Liver (tissue), 9 donors: ENCODE results near the gene CACNA1C. TPM values are rescaled to one million over a fixed set of nuclear protein-coding genes. Genes with fewer than 3 reads are reported as not detected.

Experiments used
- DNase-seq: peaks from one replicate; pipeline ENCODE4 v3.0.0-alpha.2; 2017; ENCODE audit warnings: low spot score
- H3K27ac ChIP-seq, 2 donors: one replicate each; pipeline ENCODE4 v1.7.0; 2013; ENCODE audit warnings: inconsistent platforms in 2 of 2, low read length in 2 of 2, control low read depth in 1 of 2, low read depth in 1 of 2, mild to moderate bottlenecking in 1 of 2
- H3K27me3 ChIP-seq, 4 donors: one replicate each; pipeline versions ENCODE4 v1.6.1 to v1.7.0; 2013; ENCODE audit warnings: low read length in 3 of 4, inconsistent platforms in 1 of 4, mild to moderate bottlenecking in 1 of 4, moderate library complexity in 1 of 4; ENCODE audit not compliant: control insufficient read depth in 4 of 4, insufficient read depth in 4 of 4
- H3K36me3 ChIP-seq, 4 donors: one replicate each; pipeline versions ENCODE4 v1.6.1 to v1.7.0; 2013; ENCODE audit warnings: low read length in 3 of 4, mild to moderate bottlenecking in 3 of 4, low read depth in 1 of 4, moderate library complexity in 1 of 4; ENCODE audit not compliant: control insufficient read depth in 4 of 4, insufficient read depth in 3 of 4
- H3K4me1 ChIP-seq, 4 donors: one replicate each; pipeline versions ENCODE4 v1.6.1 to v1.7.0; 2013; ENCODE audit warnings: low read length in 3 of 4, mild to moderate bottlenecking in 3 of 4, moderate library complexity in 1 of 4; ENCODE audit not compliant: control insufficient read depth in 4 of 4, insufficient read depth in 4 of 4
- H3K4me3 ChIP-seq, 3 donors: one replicate each; pipeline versions ENCODE4 v1.6.1 to v1.7.0; 2013; ENCODE audit warnings: low read length in 3 of 3, control low read depth in 1 of 3, low read depth in 1 of 3, mild to moderate bottlenecking in 1 of 3
- H3K9ac ChIP-seq, 2 donors: one replicate each; pipeline ENCODE4 v1.7.0; 2013; ENCODE audit warnings: low read length in 2 of 2, mild to moderate bottlenecking in 2 of 2, moderate library complexity in 2 of 2, control low read depth in 1 of 2, low read depth in 1 of 2
- H3K9me3 ChIP-seq, 4 donors: one replicate each; pipeline versions ENCODE4 v1.6.1 to v1.7.0; 2013; ENCODE audit warnings: low read length in 3 of 4; ENCODE audit not compliant: control insufficient read depth in 4 of 4
- ATF3 ChIP-seq: IDR thresholded peaks from 2 replicates; pipeline ENCODE4 v1.6.1; 2016; ENCODE audit warnings: antibody characterized with exemption
- EGR1 ChIP-seq, 2 donors: IDR thresholded peaks; 2 replicates each; pipeline ENCODE4 v1.6.1; 2016 to 2018; ENCODE audit warnings: antibody characterized with exemption in 2 of 2, low read depth in 2 of 2
- FOXA1 ChIP-seq: IDR thresholded peaks from 2 replicates; pipeline ENCODE4 v1.6.1; 2016; ENCODE audit warnings: antibody characterized with exemption
- HNF4A ChIP-seq, 2 donors: conservative IDR thresholded peaks; 2 replicates each; pipeline ENCODE4 v1.6.1; 2016; ENCODE audit warnings: antibody characterized with exemption in 2 of 2, mild to moderate bottlenecking in 2 of 2
- HNF4G ChIP-seq: IDR thresholded peaks from 2 replicates; pipeline ENCODE4 v1.6.1; 2016; ENCODE audit warnings: antibody characterized with exemption
- JUND ChIP-seq, 2 donors: IDR thresholded peaks; 2 replicates each; pipeline ENCODE4 v1.6.1; 2016; ENCODE audit warnings: antibody characterized with exemption in 2 of 2
- MAX ChIP-seq: IDR thresholded peaks from 2 replicates; pipeline ENCODE4 v1.6.1; 2016; ENCODE audit warnings: antibody characterized with exemption
- NR2F2 ChIP-seq: IDR thresholded peaks from 2 replicates; pipeline ENCODE4 v1.6.1; 2016; ENCODE audit warnings: antibody characterized with exemption
- RAD21 ChIP-seq, 2 donors: IDR thresholded peaks; 2 replicates each; pipeline ENCODE4 v1.6.1; 2016; ENCODE audit warnings: antibody characterized with exemption in 2 of 2, mild to moderate bottlenecking in 2 of 2
- RXRA ChIP-seq, 2 donors: IDR thresholded peaks; 2 replicates each; pipeline ENCODE4 v1.6.1; 2017 to 2018; ENCODE audit warnings: antibody characterized with exemption in 2 of 2, mild to moderate bottlenecking in 1 of 2
- SP1 ChIP-seq: IDR thresholded peaks from 2 replicates; pipeline ENCODE4 v1.6.1; 2018; ENCODE audit warnings: antibody characterized with exemption, mild to moderate bottlenecking
- TAF1 ChIP-seq: conservative IDR thresholded peaks from 2 replicates; pipeline ENCODE4 v1.6.1; 2016; ENCODE audit warnings: antibody characterized with exemption, mild to moderate bottlenecking
- YY1 ChIP-seq: IDR thresholded peaks from 2 replicates; pipeline ENCODE4 v1.6.1; 2016; ENCODE audit warnings: antibody characterized with exemption, mild to moderate bottlenecking
- WGBS: extraction: QIAGEN DNeasy Blood & Tissue Kit; methylation state at CpG from one replicate; pipeline ENCODE4 v1.1.7; 2013; 5-methylcytosine and 5-hydroxymethylcytosine counted together
- polyA plus RNA-seq, 2 donors: library from polyadenylated mRNA; stranded (reverse) in 1 of 2; unstranded in 1 of 2; fragments of 200-250 nt in 1 of 2; fragments of >200 nt in 1 of 2; fragmentation: Nextera tagmentation in 1 of 2; extraction: Ambion mirVana in 1 of 2; gene quantifications; one replicate each; pipeline versions ENCODE4 v1.2.1 to v1.2.3, GENCODE V29; 2013 to 2015
- total RNA-seq, 2 donors: library from RNA; depleted of rRNA; stranded (reverse); fragments of >200 nt; gene quantifications; one replicate each; pipeline ENCODE4 v1.2.3, GENCODE V29; 2014
- TF ChIP-seq, protein P1 (sequence below): IDR thresholded peaks from 2 replicates; pipeline ENCODE4 v1.6.1; 2016; ENCODE audit warnings: antibody characterized with exemption
- TF ChIP-seq, protein P2 (sequence below): fragments of 150-350 bp; IDR thresholded peaks from 2 replicates; pipeline ENCODE4 v1.5.1; 2017; ENCODE audit warnings: improper control_type of control experiment, low read depth, low read length; ENCODE audit not compliant: missing input control
- TF ChIP-seq, protein P3 (sequence below): IDR thresholded peaks from 2 replicates; pipeline ENCODE4 v1.6.1; 2016; ENCODE audit warnings: antibody characterized with exemption, mild to moderate bottlenecking
- donor health status: healthy.
- donor health status: healthy.
- donor health status: healthy.
- donor health status: healthy.
- donor health status: healthy.

Gene CACNA1C
- total and polyA plus RNA-seq, 4 donors: 0.23 to 1.9 (median 0.41) TPM

DNA sequence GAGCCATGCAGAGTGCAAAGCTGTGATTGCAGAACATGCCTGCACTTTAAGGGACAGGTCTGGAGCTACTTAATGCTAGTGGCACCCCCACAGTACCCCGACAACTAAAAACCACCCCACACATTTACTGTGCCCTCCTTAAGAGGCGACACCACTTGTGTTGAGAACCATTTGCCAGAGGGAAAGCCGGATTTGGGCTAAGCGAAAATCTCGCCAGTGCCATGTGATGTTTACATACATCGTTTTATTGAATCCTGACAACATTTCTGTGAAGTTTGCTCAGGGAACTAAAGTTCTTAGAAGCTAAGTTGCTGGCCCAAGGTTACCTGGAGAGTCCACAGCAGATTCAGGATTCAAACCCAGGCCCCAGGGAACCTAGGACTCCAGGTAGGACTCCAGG is 623.0 kb downstream of the CACNA1C start:
- TF ChIP-seq MAX: no peak
- TF ChIP-seq, protein P1, sequence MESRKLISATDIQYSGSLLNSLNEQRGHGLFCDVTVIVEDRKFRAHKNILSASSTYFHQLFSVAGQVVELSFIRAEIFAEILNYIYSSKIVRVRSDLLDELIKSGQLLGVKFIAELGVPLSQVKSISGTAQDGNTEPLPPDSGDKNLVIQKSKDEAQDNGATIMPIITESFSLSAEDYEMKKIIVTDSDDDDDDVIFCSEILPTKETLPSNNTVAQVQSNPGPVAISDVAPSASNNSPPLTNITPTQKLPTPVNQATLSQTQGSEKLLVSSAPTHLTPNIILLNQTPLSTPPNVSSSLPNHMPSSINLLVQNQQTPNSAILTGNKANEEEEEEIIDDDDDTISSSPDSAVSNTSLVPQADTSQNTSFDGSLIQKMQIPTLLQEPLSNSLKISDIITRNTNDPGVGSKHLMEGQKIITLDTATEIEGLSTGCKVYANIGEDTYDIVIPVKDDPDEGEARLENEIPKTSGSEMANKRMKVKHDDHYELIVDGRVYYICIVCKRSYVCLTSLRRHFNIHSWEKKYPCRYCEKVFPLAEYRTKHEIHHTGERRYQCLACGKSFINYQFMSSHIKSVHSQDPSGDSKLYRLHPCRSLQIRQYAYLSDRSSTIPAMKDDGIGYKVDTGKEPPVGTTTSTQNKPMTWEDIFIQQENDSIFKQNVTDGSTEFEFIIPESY: no peak
- TF ChIP-seq YY1: no peak
- TF ChIP-seq FOXA1: no peak
- TF ChIP-seq JUND (IDR thresholded peaks at IDR 0.05): no peak
- Histone ChIP-seq H3K4me1 (no peaks in the 10 kb centered on the region), H3K9ac (no peak overlapping the region), H3K27me3 (no peaks in the 10 kb centered on the region), H3K4me3 (no peak overlapping the region), H3K27ac (no peak overlapping the region), H3K9me3 (no peaks in the 10 kb centered on the region), H3K36me3 (no peaks in the 10 kb centered on the region)
- WGBS: 70% methylated on average over 6 of the region's 6 CpGs
- no peak for DNase-seq

DNA sequence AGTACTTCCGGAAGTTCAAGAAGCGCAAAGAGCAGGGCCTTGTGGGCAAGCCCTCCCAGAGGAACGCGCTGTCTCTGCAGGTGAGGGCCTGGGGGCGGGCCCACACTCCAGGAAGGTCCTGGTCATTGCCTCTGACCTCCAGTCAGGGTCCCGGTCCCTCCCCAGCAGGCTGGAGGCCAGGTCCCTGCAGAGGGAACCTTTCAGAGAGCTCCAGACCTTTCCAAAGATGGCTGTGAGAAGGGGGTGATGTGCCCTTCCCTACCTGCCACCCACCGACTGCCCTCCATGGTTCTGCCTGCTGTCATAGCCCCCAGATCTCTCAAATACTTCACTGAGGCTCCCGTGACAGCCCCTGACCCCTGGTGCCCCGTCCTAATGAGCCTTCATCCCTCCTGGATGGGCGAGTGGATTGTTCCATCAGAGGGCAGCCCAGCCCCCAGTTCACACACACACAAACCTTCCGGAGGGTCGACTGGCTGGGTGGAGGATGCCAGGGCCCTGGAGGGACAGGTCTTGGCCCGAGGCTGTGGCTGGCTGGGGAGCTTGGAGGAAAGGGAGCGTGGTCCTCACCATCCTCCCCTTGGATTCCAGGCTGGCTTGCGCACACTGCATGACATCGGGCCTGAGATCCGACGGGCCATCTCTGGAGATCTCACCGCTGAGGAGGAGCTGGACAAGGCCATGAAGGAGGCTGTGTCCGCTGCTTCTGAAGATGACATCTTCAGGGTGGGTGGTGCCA is 624.5 kb downstream of the CACNA1C start:
- H3K4me3 ChIP-seq: no peak overlapping the region
- H3K36me3 ChIP-seq: no peaks in the 10 kb centered on the region
- TF ChIP-seq, protein P1: no peak
- TF ChIP-seq YY1 (no peak), HNF4A (conservative IDR thresholded peaks at IDR 0.05) (no peak), EGR1 (IDR thresholded peaks at IDR 0.05; ENCODE audit: low read depth in 2 of 2) (no peak), JUND (IDR thresholded peaks at IDR 0.05) (no peak), RXRA (IDR thresholded peaks at IDR 0.05) (no peak), TAF1 (no peak), SP1 (no peak), MAX (no peak), ATF3 (no peak), HNF4G (no peak), RAD21 (IDR thresholded peaks at IDR 0.05) (no peak), NR2F2 (no peak), FOXA1 (no peak)
- TF ChIP-seq, protein P2, sequence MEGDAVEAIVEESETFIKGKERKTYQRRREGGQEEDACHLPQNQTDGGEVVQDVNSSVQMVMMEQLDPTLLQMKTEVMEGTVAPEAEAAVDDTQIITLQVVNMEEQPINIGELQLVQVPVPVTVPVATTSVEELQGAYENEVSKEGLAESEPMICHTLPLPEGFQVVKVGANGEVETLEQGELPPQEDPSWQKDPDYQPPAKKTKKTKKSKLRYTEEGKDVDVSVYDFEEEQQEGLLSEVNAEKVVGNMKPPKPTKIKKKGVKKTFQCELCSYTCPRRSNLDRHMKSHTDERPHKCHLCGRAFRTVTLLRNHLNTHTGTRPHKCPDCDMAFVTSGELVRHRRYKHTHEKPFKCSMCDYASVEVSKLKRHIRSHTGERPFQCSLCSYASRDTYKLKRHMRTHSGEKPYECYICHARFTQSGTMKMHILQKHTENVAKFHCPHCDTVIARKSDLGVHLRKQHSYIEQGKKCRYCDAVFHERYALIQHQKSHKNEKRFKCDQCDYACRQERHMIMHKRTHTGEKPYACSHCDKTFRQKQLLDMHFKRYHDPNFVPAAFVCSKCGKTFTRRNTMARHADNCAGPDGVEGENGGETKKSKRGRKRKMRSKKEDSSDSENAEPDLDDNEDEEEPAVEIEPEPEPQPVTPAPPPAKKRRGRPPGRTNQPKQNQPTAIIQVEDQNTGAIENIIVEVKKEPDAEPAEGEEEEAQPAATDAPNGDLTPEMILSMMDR: no peak
- TF ChIP-seq, protein P3, sequence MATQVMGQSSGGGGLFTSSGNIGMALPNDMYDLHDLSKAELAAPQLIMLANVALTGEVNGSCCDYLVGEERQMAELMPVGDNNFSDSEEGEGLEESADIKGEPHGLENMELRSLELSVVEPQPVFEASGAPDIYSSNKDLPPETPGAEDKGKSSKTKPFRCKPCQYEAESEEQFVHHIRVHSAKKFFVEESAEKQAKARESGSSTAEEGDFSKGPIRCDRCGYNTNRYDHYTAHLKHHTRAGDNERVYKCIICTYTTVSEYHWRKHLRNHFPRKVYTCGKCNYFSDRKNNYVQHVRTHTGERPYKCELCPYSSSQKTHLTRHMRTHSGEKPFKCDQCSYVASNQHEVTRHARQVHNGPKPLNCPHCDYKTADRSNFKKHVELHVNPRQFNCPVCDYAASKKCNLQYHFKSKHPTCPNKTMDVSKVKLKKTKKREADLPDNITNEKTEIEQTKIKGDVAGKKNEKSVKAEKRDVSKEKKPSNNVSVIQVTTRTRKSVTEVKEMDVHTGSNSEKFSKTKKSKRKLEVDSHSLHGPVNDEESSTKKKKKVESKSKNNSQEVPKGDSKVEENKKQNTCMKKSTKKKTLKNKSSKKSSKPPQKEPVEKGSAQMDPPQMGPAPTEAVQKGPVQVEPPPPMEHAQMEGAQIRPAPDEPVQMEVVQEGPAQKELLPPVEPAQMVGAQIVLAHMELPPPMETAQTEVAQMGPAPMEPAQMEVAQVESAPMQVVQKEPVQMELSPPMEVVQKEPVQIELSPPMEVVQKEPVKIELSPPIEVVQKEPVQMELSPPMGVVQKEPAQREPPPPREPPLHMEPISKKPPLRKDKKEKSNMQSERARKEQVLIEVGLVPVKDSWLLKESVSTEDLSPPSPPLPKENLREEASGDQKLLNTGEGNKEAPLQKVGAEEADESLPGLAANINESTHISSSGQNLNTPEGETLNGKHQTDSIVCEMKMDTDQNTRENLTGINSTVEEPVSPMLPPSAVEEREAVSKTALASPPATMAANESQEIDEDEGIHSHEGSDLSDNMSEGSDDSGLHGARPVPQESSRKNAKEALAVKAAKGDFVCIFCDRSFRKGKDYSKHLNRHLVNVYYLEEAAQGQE: no peak
- 78% methylated on average over 20 of the region's 20 CpGs for WGBS
- H3K4me1 ChIP-seq: no peaks in the 10 kb centered on the region
- H3K27ac ChIP-seq: no peak overlapping the region
- DNase-seq: peak; percentile 30
- H3K9ac ChIP-seq: no peak overlapping the region
- H3K9me3 ChIP-seq: no peaks in the 10 kb centered on the region
- H3K27me3 ChIP-seq: no peaks in the 10 kb centered on the region
